Measurements from ENCODE around the gene CHST8.

The CHST8 gene

GRCh38 chr19:33675501-33676124, 53.9 kb downstream of the CHST8 start:
- Histone ChIP-seq H3K9me3 (replicated peaks; ENCODE audit: insufficient read depth, low read length) (no peaks in the 10 kb centered on the region), H3K27ac (ENCODE audit: low read length) (no peak overlapping the region), H3K4me3 (ENCODE audit: low read length) (no peak overlapping the region), H2AFZ (ENCODE audit: low read length) (no peak overlapping the region), H3K36me3 (replicated peaks; ENCODE audit: insufficient read depth, low read length) (no peaks in the 10 kb centered on the region), H3K9ac (ENCODE audit: low read length) (no peak overlapping the region), H3K4me1 (ENCODE audit: low read length) (no peaks in the 10 kb centered on the region), H3K9me2 (replicated peaks; ENCODE audit: insufficient read depth, low read length) (no peaks in the 10 kb centered on the region), H3K79me2 (ENCODE audit: low read length) (no peaks in the 10 kb centered on the region), H3F3A (ENCODE audit: insufficient read depth, low read length) (no peaks in the 10 kb centered on the region), H3K4me2 (ENCODE audit: low read depth, low read length) (no peak overlapping the region), H4K20me1 (ENCODE audit: insufficient read depth, low read length) (no peaks in the 10 kb centered on the region), H3K27me3 (replicated peaks; ENCODE audit: insufficient read depth, low read length) (peaks cover 20% of the 10 kb centered on the region)
- TF ChIP-seq EZH2 (optimal IDR thresholded peaks at IDR 0.05; ENCODE audit: low read depth, low read length) (no peak), EZH2phosphoT487 (IDR thresholded peaks at IDR 0.05; ENCODE audit: low read length) (no peak), CTCF (IDR thresholded peaks at IDR 0.05; ENCODE audit: low read length) (no peak)
- DNase-seq: no peak

GRCh38 chr19:33676999-33677665, 55.4 kb downstream of the CHST8 start:
- Histone ChIP-seq H3K27me3 (replicated peaks; ENCODE audit: insufficient read depth, low read length) (peaks cover 20% of the 10 kb centered on the region; the same call in 1 of the 2 replicates), H3K9me2 (replicated peaks; ENCODE audit: insufficient read depth, low read length) (no peaks in the 10 kb centered on the region), H3K79me2 (ENCODE audit: low read length) (no peaks in the 10 kb centered on the region), H3K36me3 (replicated peaks; ENCODE audit: insufficient read depth, low read length) (no peaks in the 10 kb centered on the region), H3K4me1 (ENCODE audit: low read length) (no peaks in the 10 kb centered on the region), H4K20me1 (ENCODE audit: insufficient read depth, low read length) (no peaks in the 10 kb centered on the region), H3F3A (ENCODE audit: insufficient read depth, low read length) (no peaks in the 10 kb centered on the region), H3K4me2 (ENCODE audit: low read depth, low read length) (no peak overlapping the region), H3K4me3 (ENCODE audit: low read length) (no peak overlapping the region), H3K9me3 (replicated peaks; ENCODE audit: insufficient read depth, low read length) (no peaks in the 10 kb centered on the region), H3K27ac (ENCODE audit: low read length) (no peak overlapping the region), H3K9ac (ENCODE audit: low read length) (no peak overlapping the region), H2AFZ (ENCODE audit: low read length) (no peak overlapping the region)
- DNase-seq: no peak
- TF ChIP-seq EZH2phosphoT487 (IDR thresholded peaks at IDR 0.05; ENCODE audit: low read length) (no peak), EZH2 (optimal IDR thresholded peaks at IDR 0.05; ENCODE audit: low read depth, low read length) (no peak), CTCF (IDR thresholded peaks at IDR 0.05; ENCODE audit: low read length) (no peak)

DNA sequence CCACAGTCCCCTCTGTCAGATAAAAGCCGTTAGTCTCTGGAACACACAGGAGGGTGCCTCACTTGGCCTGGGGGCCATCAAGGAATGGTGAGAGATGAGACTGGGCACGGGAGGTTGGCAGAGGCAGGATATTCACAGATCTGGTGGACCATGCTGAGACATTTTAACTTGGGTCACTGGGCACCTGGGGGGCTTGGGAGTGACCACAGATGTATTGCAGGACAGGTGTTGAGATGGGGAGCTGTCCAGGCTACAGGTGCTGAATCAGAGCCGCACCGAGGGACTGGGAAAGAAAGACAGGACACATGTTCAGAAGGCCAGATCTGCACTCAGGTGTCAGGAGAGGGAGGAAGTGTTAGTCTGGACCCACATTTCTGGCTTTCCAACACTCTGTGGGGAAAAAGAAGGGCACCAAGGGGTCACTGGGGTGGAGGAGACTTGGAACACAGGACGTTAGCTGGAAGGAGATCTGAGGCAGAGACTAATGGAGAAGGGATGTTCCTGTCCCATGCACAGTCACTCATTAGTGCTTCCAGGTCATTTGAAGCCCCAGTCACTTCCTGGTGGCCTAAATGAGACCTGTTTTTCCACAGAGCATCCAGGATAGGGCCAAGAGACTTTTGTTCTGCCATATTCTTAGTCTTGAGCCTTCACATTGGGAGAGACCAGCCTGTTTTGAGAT, 56.1 kb downstream of the CHST8 start:
- Histone ChIP-seq H3K4me1 (ENCODE audit: low read length) (no peaks in the 10 kb centered on the region), H3F3A (ENCODE audit: insufficient read depth, low read length) (no peaks in the 10 kb centered on the region), H3K27me3 (replicated peaks; ENCODE audit: insufficient read depth, low read length) (peaks cover 14% of the 10 kb centered on the region; the same call in 1 of the 2 replicates), H2AFZ (ENCODE audit: low read length) (no peak overlapping the region), H3K4me2 (ENCODE audit: low read depth, low read length) (no peak overlapping the region), H3K27ac (ENCODE audit: low read length) (no peak overlapping the region), H3K79me2 (ENCODE audit: low read length) (no peaks in the 10 kb centered on the region), H3K36me3 (replicated peaks; ENCODE audit: insufficient read depth, low read length) (no peaks in the 10 kb centered on the region), H3K9me2 (replicated peaks; ENCODE audit: insufficient read depth, low read length) (no peaks in the 10 kb centered on the region), H3K9ac (ENCODE audit: low read length) (no peak overlapping the region), H4K20me1 (ENCODE audit: insufficient read depth, low read length) (no peaks in the 10 kb centered on the region), H3K9me3 (replicated peaks; ENCODE audit: insufficient read depth, low read length) (no peaks in the 10 kb centered on the region), H3K4me3 (ENCODE audit: low read length) (no peak overlapping the region)
- DNase-seq: no peak
- no peak for TF ChIP-seq CTCF (IDR thresholded peaks at IDR 0.05; ENCODE audit: low read length)
- TF ChIP-seq EZH2 (optimal IDR thresholded peaks at IDR 0.05; ENCODE audit: low read depth, low read length): no peak
- no peak for TF ChIP-seq EZH2phosphoT487 (IDR thresholded peaks at IDR 0.05; ENCODE audit: low read length)
